NCI-H1092 treated with DMSO at 0.1 percent for 48 hours (cell line): ENCODE results near the gene KRTAP9-7.

Experiments
- DNase-seq: peaks from one replicate; lab custom pipeline; 2025; lab: John Stamatoyannopoulos, UW

The KRTAP9-7 gene

DNA sequence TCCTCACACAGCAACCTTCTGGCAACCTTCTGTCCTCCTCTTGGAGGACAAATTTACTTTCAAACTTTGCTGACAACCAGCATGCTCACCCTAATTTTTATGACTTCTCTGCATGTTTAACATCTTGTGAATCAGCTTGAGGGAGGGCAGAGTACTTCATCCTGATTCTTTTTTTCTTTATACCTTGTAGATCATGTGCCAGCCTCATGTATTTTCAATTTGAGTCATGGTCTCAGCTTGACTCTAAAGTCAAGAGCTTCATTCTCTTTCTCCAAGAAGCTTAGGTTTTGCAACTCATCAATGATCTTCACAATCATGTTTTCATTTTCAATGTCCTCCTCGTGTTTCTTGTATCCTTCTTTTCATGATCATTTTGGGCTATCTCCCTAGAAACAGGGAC, 3.6 kb upstream of the KRTAP9-7 start:
- DNase-seq = no peak

DNA sequence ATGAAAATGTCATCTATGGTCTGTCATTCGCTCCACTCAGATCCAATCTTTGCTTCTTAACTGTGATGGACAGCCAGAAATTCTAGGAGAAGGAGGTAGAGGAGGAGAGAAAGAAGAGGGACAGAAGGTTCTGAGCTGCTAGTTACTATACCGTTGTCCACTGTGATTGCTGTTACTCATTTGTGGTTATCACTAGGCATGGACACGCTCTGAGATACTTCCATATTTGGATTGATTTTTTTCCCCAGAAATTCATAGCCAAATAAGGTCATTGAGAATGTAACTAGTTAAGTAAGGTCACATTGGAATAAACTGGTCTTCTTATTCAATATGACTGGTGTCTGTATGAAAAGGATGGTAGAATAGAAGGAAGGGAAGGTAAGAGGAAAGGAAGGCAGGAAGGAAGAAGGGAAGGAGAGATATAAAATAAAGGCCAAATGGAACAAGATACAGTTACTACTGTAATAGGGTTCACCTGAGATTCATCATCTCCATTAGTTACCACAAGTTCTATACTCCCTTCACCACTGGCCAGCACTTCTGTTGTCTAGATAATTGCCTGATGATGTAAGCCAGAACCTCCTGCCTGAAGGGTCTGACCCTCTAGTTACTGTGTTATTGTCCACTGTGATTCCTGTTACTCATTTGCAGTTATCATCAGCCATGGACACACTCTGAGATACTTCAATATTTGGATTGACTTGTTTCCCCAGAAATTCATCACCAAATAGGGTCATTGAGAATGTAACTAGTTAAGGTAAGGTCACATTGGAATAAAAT, 2.9 kb downstream of the KRTAP9-7 start:
- DNase-seq = no peak

DNA sequence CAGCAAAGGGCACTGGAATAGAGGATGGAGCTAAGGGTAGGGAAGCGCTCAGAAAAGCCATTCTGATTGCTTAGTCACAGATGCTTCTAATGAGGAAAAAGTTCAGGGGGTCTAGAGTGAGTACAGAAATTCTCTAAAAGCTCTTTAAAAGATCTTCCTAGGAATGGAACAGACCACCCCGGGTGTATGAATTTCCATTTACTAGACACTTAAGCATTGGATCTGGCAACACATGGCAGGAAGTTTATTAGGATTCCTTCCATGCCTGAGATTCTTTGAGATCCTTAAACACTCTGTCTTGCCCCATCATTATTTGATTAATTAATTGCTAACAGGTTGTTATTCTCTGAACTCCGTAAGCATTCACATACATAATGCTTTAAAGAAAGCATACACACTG, 8.5 kb downstream of the KRTAP9-7 start:
- DNase-seq = no peak

DNA sequence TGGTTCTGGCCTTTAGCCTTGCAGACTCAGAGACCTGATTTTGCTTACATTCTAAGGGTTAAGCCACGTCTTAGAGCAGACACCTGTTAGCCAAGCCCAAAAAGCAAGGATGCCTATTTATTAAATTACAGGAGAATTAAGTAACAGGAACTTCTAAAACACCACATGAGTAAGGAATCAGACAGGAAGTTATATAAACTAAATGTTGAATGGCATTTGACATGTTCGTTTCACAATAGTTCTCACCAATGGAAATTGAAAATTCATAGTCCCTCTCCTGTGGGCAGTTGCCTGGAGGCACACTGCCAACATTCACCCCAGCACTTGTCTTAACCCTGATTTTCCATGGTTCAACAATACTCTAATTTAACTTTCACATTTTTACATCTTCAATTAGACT, 9.0 kb downstream of the KRTAP9-7 start:
- DNase-seq = no peak

DNA sequence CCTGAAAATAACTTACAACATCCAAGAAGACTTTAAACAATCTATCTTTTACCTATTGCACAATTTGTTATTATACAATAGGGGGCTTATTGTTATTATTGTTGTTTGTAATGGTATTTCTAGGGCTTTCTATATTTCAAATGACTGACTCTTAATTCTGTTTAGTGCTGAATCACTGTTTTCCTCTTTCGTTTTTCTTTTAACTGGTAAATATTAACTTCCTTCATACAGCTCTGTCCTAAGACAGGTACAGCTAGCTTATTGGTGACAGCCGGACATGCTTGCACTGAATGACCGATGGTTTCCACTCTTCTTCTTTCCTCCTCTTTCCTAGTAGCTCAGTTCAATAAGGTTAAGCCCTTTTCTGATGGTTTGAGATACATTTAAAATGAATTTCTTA, 11.6 kb downstream of the KRTAP9-7 start:
- DNase-seq = no peak

DNA sequence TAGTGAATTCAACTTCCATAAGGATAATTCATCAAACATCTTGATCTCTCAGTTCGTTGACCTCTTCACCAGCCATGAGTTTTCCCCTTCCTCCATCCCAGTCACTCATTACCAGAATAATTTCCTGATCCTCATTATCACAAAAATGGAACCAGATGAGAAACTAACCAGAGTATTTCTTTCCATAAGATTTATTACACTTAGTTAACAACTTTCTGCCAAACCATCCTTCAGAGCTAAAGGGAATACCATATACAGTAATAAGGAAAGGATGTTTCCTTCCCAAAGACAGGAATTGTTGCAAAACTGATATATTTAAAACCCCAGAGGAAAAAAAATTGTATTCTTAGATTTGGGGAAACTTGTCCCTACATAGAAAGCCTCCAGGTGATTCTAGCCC, 18.5 kb downstream of the KRTAP9-7 start:
- no peak for DNase-seq

DNA sequence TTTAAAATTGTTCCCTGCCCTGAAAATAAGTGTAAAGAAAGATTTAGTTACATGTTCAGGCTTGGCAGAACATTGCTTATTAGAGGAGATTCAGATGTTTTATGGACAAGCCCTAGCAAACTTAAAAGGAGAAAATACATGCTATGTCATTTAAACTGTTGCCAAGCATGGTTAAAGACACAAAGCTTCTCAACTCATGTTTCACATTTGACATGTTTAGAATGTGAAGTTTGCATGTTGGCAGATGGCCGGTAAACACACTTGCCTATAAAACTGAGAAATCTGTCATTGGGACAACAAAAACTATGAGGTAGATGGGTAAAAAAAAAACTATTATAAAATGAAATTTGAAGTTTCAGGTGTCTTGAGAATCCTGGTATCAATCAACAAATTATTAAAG, 21.3 kb downstream of the KRTAP9-7 start:
- DNase-seq = no peak

DNA sequence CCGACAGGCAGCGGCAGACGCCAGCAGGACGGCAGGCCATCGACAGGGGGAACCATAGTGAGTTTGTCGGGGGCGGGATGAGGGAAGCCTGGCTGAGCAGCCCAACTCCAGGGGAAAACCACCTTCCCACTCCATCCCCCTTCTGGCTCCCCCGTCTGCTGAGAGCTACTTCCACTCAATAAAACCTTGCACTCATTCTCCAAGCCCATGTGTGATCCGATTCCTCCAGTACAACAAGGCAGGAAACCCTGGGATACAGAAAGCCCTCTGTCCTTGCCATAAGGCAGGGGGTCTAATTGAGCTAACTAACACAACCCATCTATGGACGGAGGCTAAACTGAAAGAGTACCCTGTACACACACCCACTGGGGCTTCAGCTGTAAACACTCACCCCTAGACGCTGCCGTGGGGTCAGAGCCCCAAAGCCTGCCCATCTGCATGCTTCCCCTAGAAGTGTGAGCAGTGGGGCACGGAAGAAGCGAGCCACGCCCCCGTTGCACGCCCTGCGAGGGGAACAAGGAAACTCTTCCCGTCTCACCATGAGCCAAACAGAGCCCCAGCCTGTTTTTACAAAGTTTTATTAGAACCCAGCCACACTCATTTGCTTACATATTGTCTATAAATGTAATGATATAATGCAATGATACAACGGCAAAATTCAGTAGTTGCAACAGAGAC, 23.1 kb downstream of the KRTAP9-7 start:
- DNase-seq = no peak

DNA sequence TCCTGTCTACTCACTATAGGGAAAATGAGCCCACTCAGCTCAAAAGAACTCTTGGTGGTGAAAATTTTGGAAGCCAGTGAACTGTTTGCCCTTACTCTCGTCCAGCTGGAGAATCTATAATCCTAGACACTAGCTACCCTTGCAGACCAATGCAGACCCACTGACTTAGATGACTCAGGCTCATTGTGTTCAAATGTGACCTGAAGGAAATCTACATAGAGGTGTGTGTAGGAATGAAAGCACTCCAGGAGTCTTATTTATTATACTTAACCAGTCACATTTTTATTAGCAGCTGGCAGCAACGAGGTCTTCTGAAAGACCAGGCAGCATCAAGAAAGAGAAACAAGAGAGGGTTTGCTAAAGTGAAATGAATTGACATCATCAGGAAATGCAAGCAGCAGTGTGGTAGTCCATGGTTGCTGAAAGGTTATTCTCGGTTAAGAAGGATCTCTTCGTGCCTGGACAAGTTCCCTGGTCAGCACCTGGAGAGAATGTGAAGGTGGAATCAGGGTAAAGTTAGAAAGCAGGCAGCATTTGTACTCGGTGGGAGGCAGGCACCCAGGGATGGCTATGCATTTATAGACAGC, 25.8 kb downstream of the KRTAP9-7 start:
- no peak for DNase-seq

DNA sequence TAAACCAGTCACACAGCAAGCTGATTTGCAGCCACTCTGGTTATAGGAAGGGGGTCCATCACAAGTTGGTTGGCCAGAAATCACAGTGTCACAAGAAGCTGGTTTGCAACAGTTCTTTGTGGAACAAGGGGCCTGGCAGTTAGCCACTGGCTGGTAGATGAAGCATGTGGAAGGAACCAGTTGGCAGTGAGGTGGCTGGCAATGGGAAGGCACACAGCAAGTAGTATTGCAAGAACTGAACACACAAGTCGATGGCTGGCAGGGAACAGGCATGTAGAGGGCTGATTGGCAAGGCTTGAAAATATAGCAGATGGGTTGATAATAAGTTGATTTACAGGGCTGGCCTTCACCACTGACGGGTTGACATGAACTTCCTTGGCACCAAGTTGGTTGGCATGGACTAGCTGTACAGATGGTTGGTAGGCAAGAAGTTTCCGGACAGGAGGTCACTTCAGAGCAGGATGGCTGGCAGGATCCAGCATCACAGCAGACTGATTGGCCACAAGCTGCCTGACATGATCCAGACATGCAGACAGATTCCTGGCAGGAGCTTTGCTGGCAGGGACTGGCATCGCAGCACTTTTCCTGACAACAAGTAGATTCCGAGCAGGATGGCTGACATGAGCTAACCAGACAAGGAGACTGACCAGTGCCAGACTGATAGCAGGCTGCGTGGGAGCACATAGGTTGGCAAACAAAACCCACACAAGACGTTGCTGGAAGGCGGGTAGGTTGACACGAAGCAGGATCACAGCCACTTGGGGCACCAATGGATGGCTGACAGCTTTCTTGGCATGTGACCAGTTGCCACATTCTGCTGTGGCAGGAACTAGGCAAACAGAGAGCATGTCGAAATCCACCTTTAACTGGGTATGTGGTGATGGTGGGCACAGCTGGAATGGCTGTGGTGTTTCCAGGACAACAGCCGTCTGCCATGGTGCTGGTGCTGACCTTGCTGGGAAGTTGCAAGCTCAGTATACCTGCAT, 26.7 kb downstream of the KRTAP9-7 start, which contains the start of gene KRTAP29-1:
Gene KRTAP29-1, minus strand, starts transcription at position 936 of the 986 bp plus-strand sequence. Its CDS starts 0 bp downstream, at position 936.
- DNase-seq = no peak

DNA sequence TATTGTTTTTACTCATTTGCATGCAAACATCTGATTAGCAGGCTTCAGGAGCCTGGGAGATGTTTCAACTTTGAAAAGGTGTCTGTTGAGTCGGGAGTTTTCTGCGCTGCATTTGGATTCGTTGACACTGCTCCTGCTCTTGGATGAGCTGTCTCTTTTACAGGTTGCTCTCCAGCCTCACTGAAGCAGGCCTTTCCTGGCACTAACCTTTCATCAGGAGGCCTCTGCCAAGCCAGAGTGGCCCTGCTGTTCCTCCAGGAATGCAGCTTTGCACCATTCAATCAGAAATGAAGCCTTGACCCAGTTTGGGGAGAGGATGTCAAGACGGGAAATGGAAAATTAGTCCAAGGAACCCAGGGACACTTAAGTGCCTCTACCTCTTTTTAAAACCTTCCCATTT, 27.5 kb downstream of the KRTAP9-7 start:
- DNase-seq = no peak

DNA sequence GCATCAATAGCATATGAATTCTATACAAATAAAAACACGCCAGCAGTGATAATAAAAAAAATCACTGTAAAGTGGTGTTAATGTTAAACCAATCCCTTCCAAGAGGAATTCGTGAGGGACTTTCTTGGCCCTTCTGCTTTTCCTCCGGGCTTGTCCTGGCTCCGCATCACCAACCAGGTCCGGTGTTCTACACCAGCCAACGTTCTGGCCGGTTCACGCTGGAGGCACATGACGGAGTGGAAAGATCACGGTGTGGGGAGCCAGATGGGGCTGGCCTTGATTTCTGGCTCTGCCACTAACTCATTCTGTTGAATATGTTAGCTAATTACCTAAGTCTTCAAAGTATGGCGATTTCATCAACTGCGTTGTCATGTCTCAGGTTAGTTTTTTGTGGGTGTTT, 28.6 kb downstream of the KRTAP9-7 start:
- no peak for DNase-seq

DNA sequence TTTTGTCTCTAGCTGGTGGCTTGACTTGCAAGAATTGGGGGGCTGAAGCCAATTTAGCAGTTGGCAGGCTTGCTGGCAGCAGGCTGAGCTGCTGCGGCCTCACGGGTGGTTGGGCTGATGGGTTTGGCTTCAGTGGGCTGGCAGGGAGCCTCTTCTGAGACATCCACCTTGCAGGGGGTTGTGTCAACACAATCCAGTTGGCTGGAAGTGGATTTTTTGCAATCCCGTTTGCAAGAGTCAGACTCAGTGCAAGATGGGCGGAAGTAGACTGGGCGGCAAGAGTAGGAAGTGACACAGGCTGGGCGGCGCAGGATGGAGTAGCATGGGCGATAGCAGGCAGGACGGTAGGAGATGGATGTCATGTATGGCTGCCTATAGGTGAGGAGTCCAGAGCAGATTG, 32.1 kb downstream of the KRTAP9-7 start:
- DNase-seq = no peak

DNA sequence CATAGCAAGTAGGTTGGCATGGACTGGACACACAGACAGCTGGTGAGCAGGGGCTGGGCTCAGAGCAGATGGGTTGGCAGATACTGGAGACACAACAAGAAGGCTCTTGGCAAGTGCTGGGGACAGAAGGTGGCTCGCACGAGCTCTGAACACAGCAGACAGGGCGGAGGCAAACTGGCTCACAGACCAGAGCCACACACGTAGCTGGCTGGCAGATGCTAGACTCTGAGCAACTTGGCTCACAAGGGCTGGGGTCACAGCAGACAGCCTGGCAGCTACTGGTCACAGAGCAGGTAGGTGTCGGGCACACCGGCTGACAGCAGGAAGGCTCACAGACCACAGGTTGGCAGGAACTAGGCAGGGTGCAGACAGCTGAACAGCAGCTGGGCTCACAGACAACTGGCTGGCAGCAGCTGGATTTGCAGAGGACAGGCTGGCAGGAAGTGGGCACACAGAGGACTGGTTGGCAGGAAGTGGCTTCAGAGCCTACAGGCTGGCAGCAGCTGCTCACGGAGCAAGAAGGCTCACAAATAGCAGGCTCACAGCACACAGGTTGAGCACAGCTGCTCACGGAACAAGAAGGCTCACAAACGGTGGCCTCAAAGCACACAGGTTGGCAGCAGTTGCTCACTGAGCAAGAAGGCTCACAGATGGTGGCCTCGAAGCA, 32.9 kb downstream of the KRTAP9-7 start:
- DNase-seq = peak; percentile 45

DNA sequence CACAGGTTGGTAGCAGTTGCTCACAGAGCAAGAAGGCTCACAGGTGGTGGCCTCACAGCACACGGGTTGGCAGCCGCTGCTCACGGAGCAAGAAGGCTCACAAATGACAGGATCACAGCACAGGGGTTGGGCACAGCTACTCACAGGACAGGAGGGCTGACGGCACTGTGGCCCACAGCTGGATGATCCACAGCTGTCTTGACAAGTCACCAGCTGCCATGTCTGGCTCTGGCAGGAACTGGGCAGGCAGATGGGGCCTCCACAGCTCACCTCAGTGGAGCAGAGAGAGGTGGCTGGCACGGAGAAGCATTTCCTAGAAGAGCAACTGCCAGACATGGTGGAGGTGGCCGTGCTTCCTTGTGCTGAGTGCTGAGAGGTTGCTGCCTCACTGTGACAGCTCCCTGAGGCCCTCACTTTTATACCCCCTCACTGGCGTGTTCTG, 33.4 kb downstream of the KRTAP9-7 start, which contains the start of gene KRTAP16-1:
Gene KRTAP16-1, minus strand, starts transcription at position 392 of the 442 bp plus-strand sequence. Its CDS starts 56 bp downstream, at position 336.
- no peak for DNase-seq

DNA sequence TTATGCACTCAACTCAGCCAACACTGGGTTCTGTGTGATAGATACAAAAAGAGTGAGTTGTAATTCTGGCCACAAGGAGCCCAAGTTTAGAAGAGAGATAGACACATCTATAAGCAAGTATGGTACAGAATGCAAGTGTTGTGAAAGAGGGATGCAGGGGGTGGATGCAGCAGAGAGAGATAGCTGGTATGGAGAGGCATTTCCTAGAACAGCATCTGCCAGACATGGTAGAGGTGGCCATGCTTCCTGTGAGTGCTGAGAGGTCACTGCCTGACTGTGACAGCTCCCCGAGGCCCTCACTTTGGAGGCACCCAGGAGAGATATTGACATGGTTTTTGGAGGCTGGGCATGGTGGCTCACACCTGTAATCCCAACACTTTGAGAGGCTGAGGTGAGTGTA, 35.6 kb downstream of the KRTAP9-7 start:
- DNase-seq = no peak

DNA sequence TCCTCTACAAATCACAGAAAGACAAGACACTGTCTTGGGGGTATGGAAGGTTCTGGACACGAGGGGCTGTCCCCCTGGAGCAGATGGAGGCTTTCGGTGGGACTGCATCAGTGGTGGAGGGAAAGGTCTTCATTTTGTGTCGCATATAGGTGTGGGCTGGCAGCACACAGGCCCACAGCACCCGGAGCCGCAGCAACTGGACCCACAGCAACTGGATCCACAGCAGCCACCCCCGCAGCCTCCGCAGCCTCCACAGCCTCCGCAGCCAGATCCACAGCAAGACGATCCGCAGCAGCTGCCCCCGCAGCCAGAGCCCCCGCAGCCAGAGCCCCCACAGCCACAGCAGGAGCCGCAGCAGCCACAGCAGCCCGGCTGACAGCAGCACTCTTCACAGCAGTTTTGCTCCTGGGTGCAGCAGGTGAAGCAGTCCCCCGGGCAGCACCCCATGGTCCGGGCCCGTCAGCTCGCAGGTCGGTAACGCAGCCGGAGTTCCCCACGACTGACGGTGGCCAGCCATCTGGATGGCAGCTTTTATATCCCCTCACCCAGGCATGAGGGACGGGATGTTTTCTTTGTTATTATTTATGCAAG, 39.8 kb downstream of the KRTAP9-7 start, which contains the start of gene KRTAP17-1:
Gene KRTAP17-1, minus strand, starts transcription at position 507 of the 591 bp plus-strand sequence. Its CDS starts 60 bp downstream, at position 447.
- DNase-seq = no peak

DNA sequence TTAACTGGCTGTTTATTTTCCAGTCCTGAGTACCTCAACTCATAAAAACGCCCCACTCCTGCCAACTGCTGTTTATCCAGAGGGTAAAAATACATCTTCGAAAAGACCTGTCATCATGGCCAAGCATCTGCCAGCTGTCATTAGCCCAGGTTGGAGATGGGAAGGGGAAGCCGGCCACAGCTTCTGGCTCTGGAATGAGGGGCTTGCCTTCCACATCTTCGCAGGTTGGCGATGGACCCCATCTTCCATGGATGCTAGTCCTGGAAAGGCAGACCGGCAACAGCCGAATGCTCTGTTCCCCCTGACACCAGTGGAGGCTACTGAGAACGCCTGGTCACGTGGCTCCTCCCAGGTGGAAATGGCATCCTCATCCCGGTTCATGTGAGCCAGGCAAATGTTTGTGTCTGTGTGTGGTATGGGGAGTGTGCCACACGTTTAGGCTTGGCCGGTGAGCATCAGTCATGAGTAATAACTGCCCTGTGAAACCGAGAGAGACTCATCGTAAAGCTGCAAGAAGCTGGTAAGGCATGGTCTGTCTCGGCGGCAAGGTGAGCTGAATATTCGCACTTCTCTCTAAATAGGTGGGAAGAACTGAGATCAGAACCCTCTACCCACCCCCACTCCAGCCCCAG, 40.4 kb downstream of the KRTAP9-7 start:
- DNase-seq = no peak

DNA sequence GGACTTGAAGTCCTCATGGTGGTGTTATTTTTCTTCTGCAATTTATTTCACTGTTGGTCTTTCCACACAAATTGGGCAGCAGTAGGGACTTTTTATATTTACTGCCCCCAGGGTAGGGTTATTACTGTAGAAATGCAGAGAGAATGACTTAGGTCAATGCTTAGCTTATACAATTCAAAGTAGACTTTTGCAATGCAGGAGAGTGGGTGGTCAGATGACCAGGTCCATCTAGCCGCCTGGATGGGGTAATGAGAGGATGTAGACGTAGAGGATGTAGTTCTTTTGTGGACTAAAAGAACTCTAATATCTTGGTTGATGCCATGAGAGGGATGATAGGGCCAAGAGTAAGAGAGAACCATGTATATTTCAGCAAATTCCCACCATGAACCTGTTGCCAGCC, 42.7 kb downstream of the KRTAP9-7 start:
- DNase-seq = no peak
